ENCODE results near the gene NKAIN2.
"Not testable (repeated sequence)": the region's sequence is repeated elsewhere in the genome, so short reads cannot be mapped to it uniquely, and the experiment has no call there.

DNA sequence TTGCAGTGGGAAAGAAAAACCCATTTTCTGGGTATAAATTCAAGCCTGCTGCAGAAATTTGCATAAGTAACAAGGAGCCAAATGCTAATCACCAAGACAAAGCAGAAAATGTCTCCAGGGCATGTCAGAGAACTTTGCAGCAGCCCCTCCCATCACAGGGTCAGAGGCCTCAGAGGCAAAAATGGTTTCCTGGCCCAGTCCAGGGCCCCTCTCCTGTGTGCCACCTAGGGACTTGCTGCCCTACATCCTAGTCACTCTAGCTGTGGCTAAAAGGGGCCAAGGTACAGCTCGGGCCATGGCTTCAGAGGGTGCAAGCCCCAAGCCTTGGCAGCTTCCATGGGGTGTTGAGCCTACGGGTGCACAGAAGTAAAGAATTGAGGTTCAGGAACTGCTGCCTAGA, 497.2 kb downstream of the NKAIN2 start:
- TF ChIP-seq, protein P1, sequence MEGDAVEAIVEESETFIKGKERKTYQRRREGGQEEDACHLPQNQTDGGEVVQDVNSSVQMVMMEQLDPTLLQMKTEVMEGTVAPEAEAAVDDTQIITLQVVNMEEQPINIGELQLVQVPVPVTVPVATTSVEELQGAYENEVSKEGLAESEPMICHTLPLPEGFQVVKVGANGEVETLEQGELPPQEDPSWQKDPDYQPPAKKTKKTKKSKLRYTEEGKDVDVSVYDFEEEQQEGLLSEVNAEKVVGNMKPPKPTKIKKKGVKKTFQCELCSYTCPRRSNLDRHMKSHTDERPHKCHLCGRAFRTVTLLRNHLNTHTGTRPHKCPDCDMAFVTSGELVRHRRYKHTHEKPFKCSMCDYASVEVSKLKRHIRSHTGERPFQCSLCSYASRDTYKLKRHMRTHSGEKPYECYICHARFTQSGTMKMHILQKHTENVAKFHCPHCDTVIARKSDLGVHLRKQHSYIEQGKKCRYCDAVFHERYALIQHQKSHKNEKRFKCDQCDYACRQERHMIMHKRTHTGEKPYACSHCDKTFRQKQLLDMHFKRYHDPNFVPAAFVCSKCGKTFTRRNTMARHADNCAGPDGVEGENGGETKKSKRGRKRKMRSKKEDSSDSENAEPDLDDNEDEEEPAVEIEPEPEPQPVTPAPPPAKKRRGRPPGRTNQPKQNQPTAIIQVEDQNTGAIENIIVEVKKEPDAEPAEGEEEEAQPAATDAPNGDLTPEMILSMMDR (IDR thresholded peaks at IDR 0.05 in 2 of 3, conservative IDR thresholded peaks at IDR 0.05 in 1 of 3; ENCODE audit: insufficient read depth in 2 of 3, low read depth in 1 of 3, low read length in 3 of 3): not testable (repeated sequence)
- not testable (repeated sequence) for TF ChIP-seq DNMT1 (IDR thresholded peaks at IDR 0.05); FOXJ3 (CRISPR knock-in tag; IDR thresholded peaks at IDR 0.05); RBBP5 (IDR thresholded peaks at IDR 0.05; ENCODE audit: borderline replicate concordance, insufficient read depth, low read length, poor library complexity, severe bottlenecking); MEF2A (IDR thresholded peaks at IDR 0.05; ENCODE audit: control insufficient read depth, low read depth, low read length); POLR2A (conservative IDR thresholded peaks at IDR 0.05); EZH2 (IDR thresholded peaks at IDR 0.05; ENCODE audit: borderline replicate concordance, low read depth, low read length); DPF2 (IDR thresholded peaks at IDR 0.05); BHLHE40 (IDR thresholded peaks at IDR 0.05; ENCODE audit: low read length); JUND (IDR thresholded peaks at IDR 0.05; ENCODE audit: borderline replicate concordance, low read depth, low read length); JUND (tag; IDR thresholded peaks at IDR 0.05; ENCODE audit: borderline replicate concordance, low read depth, low read length); NCOA1 (IDR thresholded peaks at IDR 0.05; ENCODE audit: low read depth)
- TF ChIP-seq, protein P2, sequence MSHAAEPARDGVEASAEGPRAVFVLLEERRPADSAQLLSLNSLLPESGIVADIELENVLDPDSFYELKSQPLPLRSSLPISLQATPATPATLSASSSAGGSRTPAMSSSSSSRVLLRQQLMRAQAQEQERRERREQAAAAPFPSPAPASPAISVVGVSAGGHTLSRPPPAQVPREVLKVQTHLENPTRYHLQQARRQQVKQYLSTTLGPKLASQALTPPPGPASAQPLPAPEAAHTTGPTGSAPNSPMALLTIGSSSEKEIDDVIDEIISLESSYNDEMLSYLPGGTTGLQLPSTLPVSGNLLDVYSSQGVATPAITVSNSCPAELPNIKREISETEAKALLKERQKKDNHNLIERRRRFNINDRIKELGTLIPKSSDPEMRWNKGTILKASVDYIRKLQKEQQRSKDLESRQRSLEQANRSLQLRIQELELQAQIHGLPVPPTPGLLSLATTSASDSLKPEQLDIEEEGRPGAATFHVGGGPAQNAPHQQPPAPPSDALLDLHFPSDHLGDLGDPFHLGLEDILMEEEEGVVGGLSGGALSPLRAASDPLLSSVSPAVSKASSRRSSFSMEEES (CRISPR knock-in tag; IDR thresholded peaks at IDR 0.05): not testable (repeated sequence)
